ENCODE data around the gene WDPCP. TPM values are rescaled to one million over a fixed set of nuclear protein-coding genes. Genes with fewer than 3 reads are reported as not detected.

Gene WDPCP
- polyA plus RNA-seq, 1 of the 3 experiments (the other 2 are of a cell fraction): 3.1 TPM

GRCh38 chr2:63347361-63347760, 240.9 kb downstream of the WDPCP start:
- WGBS (ENCODE audit: low lambda C conversion rate): 74% methylated on average over 2 of the region's 2 CpGs
- Histone ChIP-seq H3K27ac (ENCODE audit: low read depth in 2 of 2, low read length in 1 of 2) (no peak overlapping the region), H3K4me3 (ENCODE audit: low read depth in 2 of 2, low read length in 1 of 2) (no peak overlapping the region), H3K4me2 (no peak overlapping the region), H4K20me1 (ENCODE audit: insufficient read depth) (no peaks in the 10 kb centered on the region), H3K9me2 (no peaks in the 10 kb centered on the region), H3K4me1 (ENCODE audit: control insufficient read depth in 1 of 2, insufficient read depth in 2 of 2, low read depth in 1 of 2, low read length in 1 of 2) (no peaks in the 10 kb centered on the region), H3K27me3 (ENCODE audit: insufficient read depth) (no peaks in the 10 kb centered on the region), H3K79me2 (ENCODE audit: insufficient read depth) (no peaks in the 10 kb centered on the region), H3F3A (replicated peaks; ENCODE audit: insufficient read depth) (no peaks in the 10 kb centered on the region), H2AFZ (ENCODE audit: low read depth) (no peak overlapping the region), H3K9ac (no peak overlapping the region), H3K36me3 (replicated peaks in 1 of 2; ENCODE audit: control insufficient read depth in 1 of 2, insufficient read depth in 2 of 2, low read length in 1 of 2) (no peaks in the 10 kb centered on the region), H3K9me3 (no peaks in the 10 kb centered on the region)
- no peak for DNase-seq
- TF ChIP-seq MEF2A (IDR thresholded peaks at IDR 0.05; ENCODE audit: borderline replicate concordance, low read depth): no peak
- TF ChIP-seq IRF3 (IDR thresholded peaks at IDR 0.05; ENCODE audit: low read depth, low read length): no peak
- TF ChIP-seq FOXM1 (IDR thresholded peaks at IDR 0.05; ENCODE audit: low read depth): no peak
- TF ChIP-seq USF1 (IDR thresholded peaks at IDR 0.05; ENCODE audit: borderline replicate concordance, low read depth): no peak
- no peak for TF ChIP-seq SIN3A (IDR thresholded peaks at IDR 0.05; ENCODE audit: borderline replicate concordance, low read depth, low read length)
- no peak for TF ChIP-seq TCF12 (IDR thresholded peaks at IDR 0.05)
- TF ChIP-seq RCOR1 (IDR thresholded peaks at IDR 0.05; ENCODE audit: low read length): no peak
- TF ChIP-seq EP300 (IDR thresholded peaks at IDR 0.05; ENCODE audit: borderline replicate concordance in 1 of 2, low read depth in 1 of 2, low read length in 1 of 2): no peak
- no peak for TF ChIP-seq RXRA (IDR thresholded peaks at IDR 0.05; ENCODE audit: borderline replicate concordance, low read depth)
- TF ChIP-seq, protein P1, sequence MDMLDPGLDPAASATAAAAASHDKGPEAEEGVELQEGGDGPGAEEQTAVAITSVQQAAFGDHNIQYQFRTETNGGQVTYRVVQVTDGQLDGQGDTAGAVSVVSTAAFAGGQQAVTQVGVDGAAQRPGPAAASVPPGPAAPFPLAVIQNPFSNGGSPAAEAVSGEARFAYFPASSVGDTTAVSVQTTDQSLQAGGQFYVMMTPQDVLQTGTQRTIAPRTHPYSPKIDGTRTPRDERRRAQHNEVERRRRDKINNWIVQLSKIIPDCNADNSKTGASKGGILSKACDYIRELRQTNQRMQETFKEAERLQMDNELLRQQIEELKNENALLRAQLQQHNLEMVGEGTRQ (IDR thresholded peaks at IDR 0.05; ENCODE audit: borderline replicate concordance, low read depth, low read length): no peak
- TF ChIP-seq YY1 (IDR thresholded peaks at IDR 0.05; ENCODE audit: low read depth): no peak
- no peak for TF ChIP-seq GABPA (IDR thresholded peaks at IDR 0.05; ENCODE audit: low read depth)
- TF ChIP-seq NFIC (IDR thresholded peaks at IDR 0.05; ENCODE audit: borderline replicate concordance): no peak
- TF ChIP-seq FOSL2 (IDR thresholded peaks at IDR 0.05; ENCODE audit: borderline replicate concordance, low read depth): no peak
- no peak for TF ChIP-seq RFX5 (IDR thresholded peaks at IDR 0.05; ENCODE audit: low read length)
- TF ChIP-seq CTCF (IDR thresholded peaks at IDR 0.05): no peak
- TF ChIP-seq RAD21 (IDR thresholded peaks at IDR 0.05; ENCODE audit: low read length): no peak
- POLR2A ChIA-PET: no interaction called here
- CTCF ChIA-PET: no interaction called here
